Nephron (organoid): ENCODE measurements around the gene VAT1.
"Not testable (repeated sequence)": the region's sequence is repeated elsewhere in the genome, so short reads cannot be mapped to it uniquely, and the experiment has no call there.

Source experiments
- H3K27ac Mint-ChIP-seq, 3 experiments: 2 replicates each; pipeline ENCODE4 v1.8.0; 2020; ENCODE audit warnings: mixed read lengths in 3 of 3, mild to moderate bottlenecking in 2 of 3, moderate library complexity in 1 of 3
- H3K27me3 Mint-ChIP-seq: 2 replicates; pipeline ENCODE4 v1.8.0; 2021; ENCODE audit warnings: low read depth, mild to moderate bottlenecking, moderate library complexity, mixed read lengths
- H3K36me3 Mint-ChIP-seq: 2 replicates; pipeline ENCODE4 v1.8.0; 2020; ENCODE audit warnings: low read depth, mixed read lengths
- H3K4me1 Mint-ChIP-seq: 2 replicates; pipeline ENCODE4 v1.8.0; 2020; ENCODE audit warnings: mixed read lengths
- H3K4me3 Mint-ChIP-seq, 3 experiments: 2 replicates each; pipeline ENCODE4 v1.8.0; 2020; ENCODE audit warnings: mild to moderate bottlenecking in 3 of 3, mixed read lengths in 3 of 3, moderate library complexity in 2 of 3
- H3K9me3 Mint-ChIP-seq: 2 replicates; pipeline ENCODE4 v1.8.0; 2020; ENCODE audit warnings: mixed read lengths
- TF ChIP-seq, protein P1 (sequence below), 3 experiments: fragments of 200-600 bp; sonication (generic); IDR thresholded peaks; one replicate each; pipeline ENCODE4 v1.5.0; 2021; ENCODE audit warnings: antibody characterized with exemption in 3 of 3; ENCODE audit not compliant: unreplicated experiment in 3 of 3

VAT1 gene

GRCh38 chr17:42997390-42997983 lies 24.7 kb downstream of the VAT1 start:
- peaks cover 18% of the 10 kb centered on the region for H3K4me1 Mint-ChIP-seq
- H3K27ac Mint-ChIP-seq, result peak overlapping the region; percentile 71 to 98 (median 84)
- H3K36me3 Mint-ChIP-seq, result peaks cover 34% of the 10 kb centered on the region
- no peaks in the 10 kb centered on the region for H3K27me3 Mint-ChIP-seq
- H3K4me3 Mint-ChIP-seq, result peak overlapping the region; percentile 95 to 97 (median 97)
- TF ChIP-seq, protein P1, sequence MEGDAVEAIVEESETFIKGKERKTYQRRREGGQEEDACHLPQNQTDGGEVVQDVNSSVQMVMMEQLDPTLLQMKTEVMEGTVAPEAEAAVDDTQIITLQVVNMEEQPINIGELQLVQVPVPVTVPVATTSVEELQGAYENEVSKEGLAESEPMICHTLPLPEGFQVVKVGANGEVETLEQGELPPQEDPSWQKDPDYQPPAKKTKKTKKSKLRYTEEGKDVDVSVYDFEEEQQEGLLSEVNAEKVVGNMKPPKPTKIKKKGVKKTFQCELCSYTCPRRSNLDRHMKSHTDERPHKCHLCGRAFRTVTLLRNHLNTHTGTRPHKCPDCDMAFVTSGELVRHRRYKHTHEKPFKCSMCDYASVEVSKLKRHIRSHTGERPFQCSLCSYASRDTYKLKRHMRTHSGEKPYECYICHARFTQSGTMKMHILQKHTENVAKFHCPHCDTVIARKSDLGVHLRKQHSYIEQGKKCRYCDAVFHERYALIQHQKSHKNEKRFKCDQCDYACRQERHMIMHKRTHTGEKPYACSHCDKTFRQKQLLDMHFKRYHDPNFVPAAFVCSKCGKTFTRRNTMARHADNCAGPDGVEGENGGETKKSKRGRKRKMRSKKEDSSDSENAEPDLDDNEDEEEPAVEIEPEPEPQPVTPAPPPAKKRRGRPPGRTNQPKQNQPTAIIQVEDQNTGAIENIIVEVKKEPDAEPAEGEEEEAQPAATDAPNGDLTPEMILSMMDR (IDR thresholded peaks at IDR 0.05; ENCODE audit: unreplicated experiment in 3 of 3), result no peak
- no peaks in the 10 kb centered on the region for H3K9me3 Mint-ChIP-seq

- H3K27ac Mint-ChIP-seq, result not testable (repeated sequence)
Observed at GRCh38 chr17:42993913-42994312, 28.3 kb downstream of the VAT1 start.

DNA sequence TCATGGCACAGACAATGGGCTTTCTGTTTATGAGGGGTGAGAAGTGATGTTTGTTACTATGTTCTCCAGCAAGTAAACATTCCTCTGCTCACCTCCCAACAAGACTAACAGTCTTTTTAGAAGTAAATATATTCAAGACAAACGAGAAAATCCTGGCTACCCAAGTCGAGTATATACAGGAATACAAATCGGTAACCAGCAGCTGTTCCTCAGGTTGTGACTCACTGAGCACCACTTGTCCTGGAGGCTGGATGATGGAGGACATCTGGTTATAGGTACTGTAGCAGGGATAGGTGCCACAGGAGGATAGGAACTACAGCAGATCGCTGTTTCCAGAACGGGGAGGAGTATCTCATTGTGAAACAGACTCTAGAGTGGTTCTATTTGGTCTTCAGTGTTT lies 29.3 kb downstream of the VAT1 start:
- Mint-ChIP-seq H3K4me1 (peaks cover 3% of the 10 kb centered on the region), H3K27ac (no peak overlapping the region), H3K9me3 (no peaks in the 10 kb centered on the region), H3K4me3 (no peak overlapping the region), H3K36me3 (peaks cover 41% of the 10 kb centered on the region), H3K27me3 (no peaks in the 10 kb centered on the region)
- TF ChIP-seq, protein P1 (IDR thresholded peaks at IDR 0.05; ENCODE audit: unreplicated experiment in 3 of 3), result no peak

More at GRCh38 chr17:42993913-42994312, 28.3 kb downstream of the VAT1 start:
- H3K4me1 Mint-ChIP-seq, H3K4me3 Mint-ChIP-seq, H3K27me3 Mint-ChIP-seq, H3K9me3 Mint-ChIP-seq: not testable (repeated sequence)
- peaks cover 31% of the 10 kb centered on the region for H3K36me3 Mint-ChIP-seq

GRCh38 chr17:42991471-42991870 lies 30.7 kb downstream of the VAT1 start:
- H3K36me3 Mint-ChIP-seq, result peaks cover 51% of the 10 kb centered on the region
- no peaks in the 10 kb centered on the region for H3K4me1 Mint-ChIP-seq
- H3K27me3 Mint-ChIP-seq, result no peaks in the 10 kb centered on the region
- TF ChIP-seq, protein P1 (IDR thresholded peaks at IDR 0.05; ENCODE audit: unreplicated experiment in 3 of 3), result no peak
- H3K9me3 Mint-ChIP-seq, result no peaks in the 10 kb centered on the region
- H3K4me3 Mint-ChIP-seq, result no peak overlapping the region
- no peak overlapping the region for H3K27ac Mint-ChIP-seq

GRCh38 chr17:42989726-42990652 lies 32.2 kb downstream of the VAT1 start:
- Mint-ChIP-seq H3K4me3 (no peak overlapping the region), H3K27ac (no peak overlapping the region), H3K27me3 (no peaks in the 10 kb centered on the region), H3K4me1 (no peaks in the 10 kb centered on the region), H3K9me3 (no peaks in the 10 kb centered on the region), H3K36me3 (peaks cover 62% of the 10 kb centered on the region)
- TF ChIP-seq, protein P1 (IDR thresholded peaks at IDR 0.05; ENCODE audit: unreplicated experiment in 3 of 3), result no peak

- no peak overlapping the region for H3K4me3 Mint-ChIP-seq
- TF ChIP-seq, protein P1 (IDR thresholded peaks at IDR 0.05; ENCODE audit: unreplicated experiment in 3 of 3), result no peak
- no peak overlapping the region for H3K27ac Mint-ChIP-seq
- no peaks in the 10 kb centered on the region for H3K4me1 Mint-ChIP-seq
- no peaks in the 10 kb centered on the region for H3K27me3 Mint-ChIP-seq
- H3K36me3 Mint-ChIP-seq, result peaks cover 66% of the 10 kb centered on the region
- H3K9me3 Mint-ChIP-seq, result no peaks in the 10 kb centered on the region
Observed at GRCh38 chr17:42989141-42989540, 33.0 kb downstream of the VAT1 start.
